Choroid plexus epithelial cell (primary cell): ENCODE measurements around the gene IGFBP4.

Experiments
- DNase-seq: peaks from one replicate; pipeline ENCODE4 v3.0.0-alpha.2; 2010; ENCODE audit warnings: low read depth
- H3K4me3 ChIP-seq: 2 replicates; pipeline ENCODE4 v1.5.1; 2011; ENCODE audit warnings: low read depth, mild to moderate bottlenecking, control low read depth, low read length, moderate library complexity
- TF ChIP-seq, protein P1 (sequence below): conservative IDR thresholded peaks from 2 replicates; pipeline ENCODE4 v1.5.1; 2011; ENCODE audit warnings: low read depth, mild to moderate bottlenecking, control low read depth, inconsistent platforms, low read length, moderate library complexity

Gene IGFBP4

DNA sequence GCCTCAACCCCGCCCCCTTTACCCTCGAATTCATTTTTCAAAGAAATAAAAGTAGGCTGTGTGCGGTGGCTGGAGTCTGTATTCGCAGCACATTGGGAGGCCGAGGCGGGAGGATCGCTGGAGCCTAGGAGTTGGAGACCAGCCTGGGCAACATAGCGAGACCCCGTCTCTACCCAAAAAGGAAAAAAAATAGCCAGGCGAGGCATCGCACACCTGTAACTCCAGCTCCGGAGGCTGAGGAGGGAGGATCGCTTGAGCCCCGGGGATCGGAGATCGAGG is 24.9 kb upstream of the IGFBP4 start:
- no peak for DNase-seq
- H3K4me3 ChIP-seq, result peak overlapping the region; percentile 68
- TF ChIP-seq, protein P1, sequence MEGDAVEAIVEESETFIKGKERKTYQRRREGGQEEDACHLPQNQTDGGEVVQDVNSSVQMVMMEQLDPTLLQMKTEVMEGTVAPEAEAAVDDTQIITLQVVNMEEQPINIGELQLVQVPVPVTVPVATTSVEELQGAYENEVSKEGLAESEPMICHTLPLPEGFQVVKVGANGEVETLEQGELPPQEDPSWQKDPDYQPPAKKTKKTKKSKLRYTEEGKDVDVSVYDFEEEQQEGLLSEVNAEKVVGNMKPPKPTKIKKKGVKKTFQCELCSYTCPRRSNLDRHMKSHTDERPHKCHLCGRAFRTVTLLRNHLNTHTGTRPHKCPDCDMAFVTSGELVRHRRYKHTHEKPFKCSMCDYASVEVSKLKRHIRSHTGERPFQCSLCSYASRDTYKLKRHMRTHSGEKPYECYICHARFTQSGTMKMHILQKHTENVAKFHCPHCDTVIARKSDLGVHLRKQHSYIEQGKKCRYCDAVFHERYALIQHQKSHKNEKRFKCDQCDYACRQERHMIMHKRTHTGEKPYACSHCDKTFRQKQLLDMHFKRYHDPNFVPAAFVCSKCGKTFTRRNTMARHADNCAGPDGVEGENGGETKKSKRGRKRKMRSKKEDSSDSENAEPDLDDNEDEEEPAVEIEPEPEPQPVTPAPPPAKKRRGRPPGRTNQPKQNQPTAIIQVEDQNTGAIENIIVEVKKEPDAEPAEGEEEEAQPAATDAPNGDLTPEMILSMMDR, result no peak

DNA sequence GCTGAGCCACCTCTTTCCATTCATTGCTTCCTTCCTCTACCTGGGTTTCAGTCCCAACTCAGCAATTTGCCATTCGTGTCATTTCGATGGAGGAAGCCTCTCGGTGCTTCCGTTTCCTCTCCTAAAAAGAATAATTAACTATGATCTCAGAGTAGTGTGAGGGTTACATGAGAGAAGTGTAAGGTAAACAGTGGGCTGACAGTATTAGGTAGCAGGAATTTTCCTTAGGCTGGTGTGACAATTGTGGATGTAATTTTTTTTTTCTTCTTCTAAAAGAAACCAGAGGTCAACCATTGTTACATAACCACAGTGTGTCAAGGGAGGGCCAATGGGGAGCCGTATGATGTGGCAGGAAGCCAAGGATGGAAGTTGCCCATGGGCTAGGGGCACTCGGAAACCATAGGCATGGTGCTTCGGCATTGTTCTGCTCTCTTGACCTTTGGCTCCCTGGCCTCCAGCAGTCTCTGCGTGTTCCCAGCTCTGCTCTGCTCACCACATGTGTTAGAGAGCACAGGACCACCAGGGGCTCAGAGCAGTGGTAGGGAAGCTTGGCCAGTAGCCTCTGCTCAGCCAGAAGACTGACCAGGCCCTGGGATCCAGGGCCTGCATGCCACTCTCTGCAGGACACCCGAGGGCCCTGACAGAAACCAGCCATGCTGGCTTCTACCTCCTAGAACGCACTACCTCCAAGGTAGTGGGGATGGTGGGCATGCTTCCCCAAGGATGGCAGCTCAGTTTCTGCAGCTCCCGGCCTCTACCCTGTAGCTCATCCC is 23.5 kb upstream of the IGFBP4 start:
- no peak for DNase-seq
- no peak overlapping the region for H3K4me3 ChIP-seq
- TF ChIP-seq, protein P1, result no peak

DNA sequence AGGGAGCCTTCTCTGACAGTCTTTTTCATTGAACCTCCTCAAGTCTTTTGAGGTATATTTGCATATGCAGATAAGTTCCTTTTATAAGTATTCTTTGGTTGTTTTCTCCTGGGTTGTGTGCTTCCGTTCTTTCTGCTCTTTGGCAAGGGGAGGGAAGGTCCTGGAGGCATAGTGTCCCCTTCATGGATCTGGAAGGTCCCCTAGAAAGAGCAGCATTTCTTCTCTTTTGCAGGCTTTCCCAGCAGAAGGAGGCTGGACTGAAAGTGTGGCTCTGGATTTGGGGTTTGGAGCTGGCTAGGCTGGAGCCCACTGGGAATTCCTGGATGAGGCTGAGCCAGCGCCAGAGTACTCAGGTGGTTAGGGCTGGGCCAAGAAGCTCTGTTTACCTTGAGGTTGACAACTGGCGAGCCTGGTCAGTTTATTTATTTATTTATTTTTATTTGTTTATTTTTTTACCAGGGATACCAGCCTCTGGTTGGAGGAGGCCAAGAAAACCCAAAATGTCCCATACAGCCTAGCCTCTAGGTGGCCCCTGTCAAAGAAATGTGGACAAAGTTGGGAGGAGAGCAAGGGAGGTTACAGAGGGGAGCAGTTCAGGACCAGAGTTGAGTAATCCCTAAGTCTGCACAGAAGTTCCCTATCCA is 20.1 kb upstream of the IGFBP4 start:
- TF ChIP-seq, protein P1, result peak; percentile 20
- H3K4me3 ChIP-seq, result no peak overlapping the region

DNA sequence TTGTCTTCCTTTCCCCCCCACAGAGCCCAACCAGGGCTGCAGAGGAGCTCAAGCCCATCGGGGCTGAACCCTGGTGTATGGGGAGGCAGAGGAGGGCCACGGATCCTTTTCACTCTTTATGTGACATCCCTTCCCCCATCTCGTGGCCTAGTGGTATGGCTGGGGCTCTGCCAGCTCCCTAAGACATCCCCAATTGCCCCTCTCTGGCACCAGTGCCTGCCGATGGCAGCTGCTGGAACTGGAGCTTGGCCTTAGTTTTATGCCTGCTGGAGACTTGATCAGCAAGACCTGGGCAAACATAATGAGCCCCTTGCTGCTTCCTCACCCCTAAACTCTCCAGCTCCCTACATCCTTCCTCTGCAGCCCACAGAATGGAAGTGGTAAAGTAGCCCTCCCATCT is 17.5 kb upstream of the IGFBP4 start:
- DNase-seq, result no peak
- TF ChIP-seq, protein P1, result no peak

More for the DNA sequence above, 20.1 kb upstream of the IGFBP4 start:
- DNase-seq, result no peak

DNA sequence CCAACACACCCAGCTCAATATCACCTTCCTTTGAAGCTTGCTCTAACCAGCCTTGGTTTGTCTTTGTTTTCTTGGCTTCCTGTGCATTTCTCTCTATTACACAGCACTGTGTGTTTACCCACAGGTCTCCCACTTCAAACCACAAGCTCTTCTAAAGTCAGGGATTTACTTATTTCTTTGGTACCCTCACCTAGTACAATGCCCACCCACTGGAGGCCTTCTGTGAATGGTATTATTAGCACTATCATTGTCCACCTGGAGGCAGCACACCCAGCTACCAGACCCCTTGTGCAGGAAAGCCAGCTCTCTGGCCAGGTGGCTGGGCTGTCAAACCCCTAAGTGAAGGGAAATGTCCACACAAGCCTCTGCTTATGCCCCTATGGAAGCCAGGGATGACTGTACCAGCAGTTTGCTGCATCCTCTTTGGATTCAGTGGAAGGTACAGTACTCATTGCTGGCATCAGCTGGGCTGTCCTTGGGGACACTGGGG is 16.2 kb upstream of the IGFBP4 start:
- TF ChIP-seq, protein P1, result no peak
- DNase-seq, result no peak

More for the DNA sequence above, 17.5 kb upstream of the IGFBP4 start:
- H3K4me3 ChIP-seq, result no peak overlapping the region

DNA sequence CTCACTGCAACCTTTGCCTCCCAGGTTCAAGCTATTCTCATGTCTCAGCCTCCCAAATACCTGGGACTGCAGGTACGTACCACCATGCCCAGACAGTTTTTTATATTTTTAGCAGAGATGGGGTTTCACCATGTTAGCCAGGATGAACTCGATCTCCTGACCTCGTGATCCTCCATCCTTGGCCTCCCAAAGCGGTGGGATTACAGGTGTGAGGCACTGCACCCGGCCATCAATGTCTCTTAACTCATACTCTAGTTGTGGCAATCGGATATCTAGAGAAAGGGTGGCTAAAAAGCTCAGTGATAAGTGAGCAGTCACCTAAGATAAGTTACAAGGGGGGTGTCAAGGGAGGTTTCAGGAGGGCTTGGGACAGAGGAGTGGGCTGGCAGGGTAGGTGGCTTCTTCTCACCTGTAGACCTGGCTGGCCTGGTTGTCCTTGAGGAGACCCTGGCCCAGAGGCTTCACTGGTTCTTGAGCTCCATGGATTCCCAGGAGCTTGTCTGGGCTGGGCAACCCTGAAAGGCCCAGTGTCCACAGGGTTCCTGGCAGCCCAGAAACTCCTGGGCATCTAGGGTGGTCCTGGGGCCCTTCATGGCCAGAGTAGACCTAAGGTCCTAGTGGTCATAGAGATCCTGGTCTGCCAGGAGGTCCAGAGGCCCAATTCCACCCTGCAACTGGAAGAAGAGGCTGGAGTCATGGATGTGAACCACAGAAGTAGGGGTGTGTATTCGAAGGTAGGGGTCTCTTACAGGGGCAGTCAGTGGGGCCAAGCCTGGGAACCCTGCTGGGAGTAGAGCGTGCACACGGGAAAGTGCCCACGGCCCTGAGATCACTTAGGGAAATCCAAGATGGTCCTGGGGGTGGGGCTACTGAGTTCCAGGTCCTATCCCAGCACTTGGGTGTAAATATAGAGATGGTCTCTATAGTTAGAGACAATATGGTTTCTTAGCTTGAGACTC is 12.7 kb upstream of the IGFBP4 start:
- TF ChIP-seq, protein P1, result no peak
- no peak overlapping the region for H3K4me3 ChIP-seq
- DNase-seq, result no peak

More for the DNA sequence above, 16.2 kb upstream of the IGFBP4 start:
- H3K4me3 ChIP-seq, result no peak overlapping the region
